WERI-Rb-1 (cell line): ENCODE results near the gene TCF12.

Experiments
- DNase-seq: peaks from one replicate; pipeline ENCODE4 v3.0.0-alpha.2; 2020
- H3K27ac ChIP-seq: fragments of 250-450 bp; sonication (Bioruptor Pico); 2 replicates; pipeline ENCODE4 v1.5.1; 2020; ENCODE audit warnings: mild to moderate bottlenecking, moderate library complexity
- H3K27me3 ChIP-seq: fragments of 250-450 bp; sonication (Bioruptor Pico); 2 replicates; pipeline ENCODE4 v1.5.1; 2021; ENCODE audit warnings: mild to moderate bottlenecking, low read depth, moderate library complexity; ENCODE audit not compliant: insufficient read depth, severe bottlenecking
- H3K36me3 ChIP-seq: fragments of 250-450 bp; sonication (Bioruptor Pico); 2 replicates; pipeline ENCODE4 v1.5.1; 2020; ENCODE audit warnings: mild to moderate bottlenecking, moderate library complexity
- H3K4me3 ChIP-seq: 2 replicates; pipeline ENCODE4 v1.5.1; 2011; ENCODE audit warnings: low read depth, mild to moderate bottlenecking, control low read depth, low read length
- H3K9me3 ChIP-seq: fragments of 250-450 bp; sonication (Bioruptor Pico); 2 replicates; pipeline ENCODE4 v1.5.1; 2021; ENCODE audit warnings: mild to moderate bottlenecking, moderate library complexity; ENCODE audit not compliant: severe bottlenecking
- TF ChIP-seq, protein P1 (sequence below): IDR thresholded peaks from 2 replicates; pipeline ENCODE4 v1.5.1; 2011; ENCODE audit warnings: low read depth, mild to moderate bottlenecking, control low read depth, inconsistent platforms, low read length

The TCF12 gene

DNA sequence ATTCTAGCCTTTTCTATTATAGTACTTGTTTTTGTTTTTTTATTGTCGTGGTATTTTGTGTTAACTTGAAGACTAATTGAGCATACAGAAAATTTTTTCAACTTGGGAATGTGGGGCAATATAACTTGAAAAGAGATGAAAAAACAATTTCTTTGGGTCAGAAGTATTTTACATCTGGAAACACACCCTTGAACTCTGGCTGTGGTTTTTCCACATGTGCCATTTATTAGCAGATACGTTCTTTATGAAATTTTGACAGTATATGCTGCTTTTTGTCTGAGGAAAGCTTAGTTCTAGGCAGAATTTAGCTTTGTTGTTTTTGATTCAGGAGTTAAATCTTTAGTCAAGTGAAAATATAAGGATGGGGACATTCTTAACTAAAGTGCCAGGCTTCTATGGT is 44.7 kb downstream of the TCF12 start:
- Histone ChIP-seq H3K4me3 (no peak overlapping the region), H3K9me3 (no peaks in the 10 kb centered on the region), H3K27me3 (no peaks in the 10 kb centered on the region), H3K36me3 (no peaks in the 10 kb centered on the region), H3K27ac (no peak overlapping the region)
- TF ChIP-seq, protein P1, sequence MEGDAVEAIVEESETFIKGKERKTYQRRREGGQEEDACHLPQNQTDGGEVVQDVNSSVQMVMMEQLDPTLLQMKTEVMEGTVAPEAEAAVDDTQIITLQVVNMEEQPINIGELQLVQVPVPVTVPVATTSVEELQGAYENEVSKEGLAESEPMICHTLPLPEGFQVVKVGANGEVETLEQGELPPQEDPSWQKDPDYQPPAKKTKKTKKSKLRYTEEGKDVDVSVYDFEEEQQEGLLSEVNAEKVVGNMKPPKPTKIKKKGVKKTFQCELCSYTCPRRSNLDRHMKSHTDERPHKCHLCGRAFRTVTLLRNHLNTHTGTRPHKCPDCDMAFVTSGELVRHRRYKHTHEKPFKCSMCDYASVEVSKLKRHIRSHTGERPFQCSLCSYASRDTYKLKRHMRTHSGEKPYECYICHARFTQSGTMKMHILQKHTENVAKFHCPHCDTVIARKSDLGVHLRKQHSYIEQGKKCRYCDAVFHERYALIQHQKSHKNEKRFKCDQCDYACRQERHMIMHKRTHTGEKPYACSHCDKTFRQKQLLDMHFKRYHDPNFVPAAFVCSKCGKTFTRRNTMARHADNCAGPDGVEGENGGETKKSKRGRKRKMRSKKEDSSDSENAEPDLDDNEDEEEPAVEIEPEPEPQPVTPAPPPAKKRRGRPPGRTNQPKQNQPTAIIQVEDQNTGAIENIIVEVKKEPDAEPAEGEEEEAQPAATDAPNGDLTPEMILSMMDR, result no peak
- no peak for DNase-seq

DNA sequence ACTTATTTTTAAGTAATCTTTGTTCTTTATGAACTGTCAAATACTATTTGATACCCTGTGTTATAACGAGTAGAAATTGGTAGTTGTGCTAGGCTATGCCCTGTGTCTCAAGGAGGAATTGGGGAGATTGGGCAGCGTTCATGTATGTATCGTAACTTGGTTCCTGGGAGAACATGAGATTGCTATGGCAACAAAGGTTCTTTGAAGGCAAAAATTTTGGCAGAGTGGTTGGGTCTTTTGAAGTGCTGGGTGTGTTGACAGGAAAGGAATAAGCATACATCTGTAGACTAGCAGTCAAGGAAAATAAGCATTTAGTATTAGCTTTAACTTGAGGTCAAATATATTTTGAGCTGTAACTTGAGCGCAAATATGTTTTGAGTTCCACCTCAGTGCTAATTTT is 45.3 kb downstream of the TCF12 start:
- DNase-seq, result no peak
- Histone ChIP-seq H3K27me3 (no peaks in the 10 kb centered on the region), H3K9me3 (no peaks in the 10 kb centered on the region), H3K4me3 (no peak overlapping the region), H3K36me3 (no peaks in the 10 kb centered on the region), H3K27ac (no peak overlapping the region)
- TF ChIP-seq, protein P1, result no peak

DNA sequence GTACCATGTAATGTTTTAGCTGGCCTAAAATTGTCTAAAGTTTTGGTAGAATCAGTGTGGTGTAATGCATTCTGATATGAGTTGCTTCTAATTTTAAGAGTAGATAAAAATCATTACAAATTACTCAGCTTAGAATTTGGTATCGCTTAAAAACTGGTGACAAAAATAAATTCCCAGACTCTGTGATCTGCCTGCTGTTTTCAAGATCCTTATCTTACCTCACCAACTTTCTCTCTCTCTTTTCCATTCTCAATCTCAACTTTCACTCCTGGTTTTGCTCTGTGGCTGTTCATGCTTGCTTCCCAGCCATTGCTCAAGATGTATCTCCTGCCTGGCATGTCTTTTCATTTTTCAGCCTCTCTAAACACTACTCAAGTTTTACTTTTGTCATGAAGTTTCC is 45.7 kb downstream of the TCF12 start:
- no peak overlapping the region for H3K27ac ChIP-seq
- H3K27me3 ChIP-seq, result no peaks in the 10 kb centered on the region
- no peaks in the 10 kb centered on the region for H3K36me3 ChIP-seq
- H3K9me3 ChIP-seq, result no peaks in the 10 kb centered on the region
- TF ChIP-seq, protein P1, result no peak
- no peak overlapping the region for H3K4me3 ChIP-seq
- no peak for DNase-seq

- no peak overlapping the region for H3K4me3 ChIP-seq
- H3K36me3 ChIP-seq, result no peaks in the 10 kb centered on the region
- no peaks in the 10 kb centered on the region for H3K27me3 ChIP-seq
- no peaks in the 10 kb centered on the region for H3K9me3 ChIP-seq
- no peak for DNase-seq
- no peak overlapping the region for H3K27ac ChIP-seq
- TF ChIP-seq, protein P1, result no peak
Measured at GRCh38 chr15:56965231-56966013, 47.0 kb downstream of the TCF12 start.

DNA sequence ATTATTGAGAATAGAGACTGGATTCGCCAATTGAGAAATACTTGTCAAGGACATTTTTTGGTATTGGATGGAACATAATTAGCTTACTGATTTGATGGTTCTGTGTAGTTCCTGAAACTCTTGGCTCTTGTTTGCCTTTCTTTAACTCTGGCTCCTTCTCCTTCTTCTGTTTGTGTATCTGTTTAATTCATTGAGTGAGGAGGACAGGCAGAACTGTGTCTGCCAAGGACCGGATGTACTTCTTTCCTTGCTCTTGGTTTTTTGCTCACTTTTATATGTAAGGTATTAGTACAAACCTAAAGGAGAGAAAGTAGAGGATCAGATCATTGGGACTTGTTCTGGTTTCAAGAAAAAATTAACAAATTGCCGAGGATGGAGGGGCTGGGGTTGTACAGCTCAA is 48.9 kb downstream of the TCF12 start:
- Histone ChIP-seq H3K9me3 (no peaks in the 10 kb centered on the region), H3K27me3 (no peaks in the 10 kb centered on the region), H3K27ac (no peak overlapping the region), H3K4me3 (no peak overlapping the region), H3K36me3 (no peaks in the 10 kb centered on the region)
- no peak for DNase-seq
- TF ChIP-seq, protein P1, result no peak

DNA sequence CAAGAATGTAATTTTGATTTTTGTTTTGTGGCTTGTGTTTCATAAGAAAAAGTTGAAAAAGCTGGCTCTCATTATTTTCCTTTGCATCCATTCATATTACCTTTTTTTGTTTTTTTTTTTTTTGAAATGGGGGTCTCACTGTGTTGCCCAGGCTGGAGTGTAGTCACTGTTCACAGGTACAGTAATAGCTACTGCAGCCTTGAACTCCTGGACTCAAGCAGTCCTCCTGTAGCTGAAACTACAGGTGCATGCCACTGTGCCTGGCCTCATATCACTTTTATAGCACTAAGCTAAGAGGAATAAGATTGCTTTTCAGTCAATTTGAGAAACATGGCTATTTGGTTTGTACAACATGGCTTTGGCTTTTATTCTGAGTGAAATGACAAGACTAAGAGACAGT is 49.8 kb downstream of the TCF12 start:
- Histone ChIP-seq H3K27me3 (no peaks in the 10 kb centered on the region), H3K4me3 (no peak overlapping the region), H3K27ac (no peak overlapping the region), H3K36me3 (no peaks in the 10 kb centered on the region), H3K9me3 (no peaks in the 10 kb centered on the region)
- TF ChIP-seq, protein P1, result no peak
- no peak for DNase-seq
